ENCODE results near the gene UGT2A2.

Gene UGT2A2

GRCh38 chr4:69639542-69639941 is at the start of gene UGT2A2:
Gene UGT2A2 (minus strand): TSS chr4:69639642. CDS start chr4:69639640, 2 bp downstream.
- TF ChIP-seq RAD21 (IDR thresholded peaks at IDR 0.05; ENCODE audit: low read depth) (no peak), EP300 (IDR thresholded peaks at IDR 0.05; ENCODE audit: borderline replicate concordance) (no peak), CREB1 (IDR thresholded peaks at IDR 0.05; ENCODE audit: low read depth) (no peak), EGR1 (IDR thresholded peaks at IDR 0.05) (no peak), YY1 (IDR thresholded peaks at IDR 0.05; ENCODE audit: low read depth) (no peak), TAF1 (IDR thresholded peaks at IDR 0.05; ENCODE audit: low read depth) (no peak), TEAD4 (IDR thresholded peaks at IDR 0.05) (no peak), ZBTB7A (IDR thresholded peaks at IDR 0.05; ENCODE audit: low read depth) (no peak), NFIC (IDR thresholded peaks at IDR 0.05) (no peak), REST (IDR thresholded peaks at IDR 0.05; ENCODE audit: low read depth) (no peak)
- TF ChIP-seq, protein P1, sequence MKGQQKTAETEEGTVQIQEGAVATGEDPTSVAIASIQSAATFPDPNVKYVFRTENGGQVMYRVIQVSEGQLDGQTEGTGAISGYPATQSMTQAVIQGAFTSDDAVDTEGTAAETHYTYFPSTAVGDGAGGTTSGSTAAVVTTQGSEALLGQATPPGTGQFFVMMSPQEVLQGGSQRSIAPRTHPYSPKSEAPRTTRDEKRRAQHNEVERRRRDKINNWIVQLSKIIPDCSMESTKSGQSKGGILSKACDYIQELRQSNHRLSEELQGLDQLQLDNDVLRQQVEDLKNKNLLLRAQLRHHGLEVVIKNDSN (IDR thresholded peaks at IDR 0.05): no peak

- TF ChIP-seq EGR1 (IDR thresholded peaks at IDR 0.05) (no peak), EP300 (IDR thresholded peaks at IDR 0.05; ENCODE audit: borderline replicate concordance) (no peak), CEBPB (IDR thresholded peaks at IDR 0.05) (no peak), TAF1 (IDR thresholded peaks at IDR 0.05; ENCODE audit: low read depth) (no peak)
- TF ChIP-seq, protein P1 (IDR thresholded peaks at IDR 0.05): no peak
Measured at GRCh38 chr4:69684804-69685203, 45.4 kb upstream of the UGT2A2 start.

DNA sequence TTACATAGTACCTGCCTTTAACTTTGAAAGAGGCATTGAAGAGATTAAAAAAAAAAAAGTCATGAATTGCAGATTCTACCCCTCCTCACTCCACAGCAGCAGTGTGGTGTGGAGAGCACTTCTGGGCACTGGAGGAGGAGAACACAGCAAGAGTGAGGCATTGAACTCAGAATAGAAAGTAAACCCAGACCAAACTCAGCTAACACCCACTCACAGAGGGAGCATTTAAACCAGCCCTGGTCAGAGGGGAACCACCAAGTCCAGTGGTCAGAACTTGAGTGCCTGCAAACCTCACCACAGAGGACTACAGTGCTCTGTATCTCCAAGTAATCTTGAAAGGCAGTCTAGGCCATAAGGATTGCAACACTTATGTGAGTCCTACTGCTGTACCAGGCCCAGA is 29.2 kb upstream of the UGT2A2 start:
- TF ChIP-seq TCF12 (IDR thresholded peaks at IDR 0.05; ENCODE audit: low read depth): no peak

- TF ChIP-seq REST (IDR thresholded peaks at IDR 0.05; ENCODE audit: low read depth): no peak
- no peak for TF ChIP-seq NFIC (IDR thresholded peaks at IDR 0.05)
- no peak for TF ChIP-seq CREB1 (IDR thresholded peaks at IDR 0.05; ENCODE audit: low read depth)
- TF ChIP-seq RAD21 (IDR thresholded peaks at IDR 0.05; ENCODE audit: low read depth): no peak
- no peak for TF ChIP-seq ZBTB7A (IDR thresholded peaks at IDR 0.05; ENCODE audit: low read depth)
- no peak for TF ChIP-seq TEAD4 (IDR thresholded peaks at IDR 0.05)
- TF ChIP-seq, protein P1 (IDR thresholded peaks at IDR 0.05): no peak
- TF ChIP-seq CEBPB (IDR thresholded peaks at IDR 0.05): no peak
- TF ChIP-seq FOXM1 (IDR thresholded peaks at IDR 0.05; ENCODE audit: borderline replicate concordance, low read depth): no peak
- no peak for TF ChIP-seq TCF12 (IDR thresholded peaks at IDR 0.05; ENCODE audit: low read depth)
Measured at GRCh38 chr4:69658133-69658532, 18.7 kb upstream of the UGT2A2 start.

- TF ChIP-seq TAF1 (IDR thresholded peaks at IDR 0.05; ENCODE audit: low read depth) (no peak), MAX (IDR thresholded peaks at IDR 0.05) (no peak), EGR1 (IDR thresholded peaks at IDR 0.05) (no peak), EP300 (IDR thresholded peaks at IDR 0.05; ENCODE audit: borderline replicate concordance) (no peak), TEAD4 (IDR thresholded peaks at IDR 0.05) (no peak), YY1 (IDR thresholded peaks at IDR 0.05; ENCODE audit: low read depth) (no peak), ZBTB7A (IDR thresholded peaks at IDR 0.05; ENCODE audit: low read depth) (no peak), FOXM1 (IDR thresholded peaks at IDR 0.05; ENCODE audit: borderline replicate concordance, low read depth) (no peak), NFIC (IDR thresholded peaks at IDR 0.05) (no peak), CREB1 (IDR thresholded peaks at IDR 0.05; ENCODE audit: low read depth) (no peak), CEBPB (IDR thresholded peaks at IDR 0.05) (no peak), TCF12 (IDR thresholded peaks at IDR 0.05; ENCODE audit: low read depth) (no peak), RAD21 (IDR thresholded peaks at IDR 0.05; ENCODE audit: low read depth) (no peak), REST (IDR thresholded peaks at IDR 0.05; ENCODE audit: low read depth) (no peak)
- TF ChIP-seq, protein P1 (IDR thresholded peaks at IDR 0.05): no peak
Measured at GRCh38 chr4:69656653-69657158, 17.3 kb upstream of the UGT2A2 start.
